Activated B cell treated with CpG ODN at 0.5 μM for 24 hours (primary cell): ENCODE measurements around the gene SPAG9. TPM values are rescaled to one million over a fixed set of nuclear protein-coding genes. Genes with fewer than 3 reads are reported as not detected.

Source experiments
- ATAC-seq: fragments of 200-7000 bp; cut with Tn5 transposase; one replicate; pipeline ENCODE4 v1.10.0; 2021; ENCODE audit warnings: low read depth, mild to moderate bottlenecking, moderate library complexity
- CTCF ChIA-PET: fragments of 350-600 bp; sonication (Branson Sonifier 250); formaldehyde crosslinking; loops from one replicate; lab custom pipeline; 2021; ENCODE audit warnings: antibody characterized with exemption; lab: Charles Lee
- POLR2A ChIA-PET: fragments of 350-600 bp; sonication (Branson Sonifier 250); formaldehyde crosslinking; loops from one replicate; lab custom pipeline; 2021; ENCODE audit warnings: antibody characterized with exemption; lab: Charles Lee
- DNase-seq: peaks from one replicate; pipeline ENCODE4 v3.0.0; 2022
- H3K27ac Mint-ChIP-seq: one replicate; pipeline ENCODE4 v1.8.0; 2020; ENCODE audit warnings: mixed read lengths
- H3K27me3 Mint-ChIP-seq: one replicate; pipeline ENCODE4 v1.8.0; 2021; ENCODE audit warnings: mixed read lengths
- H3K36me3 Mint-ChIP-seq: one replicate; pipeline ENCODE4 v1.8.0; 2021; ENCODE audit warnings: low read depth, mixed read lengths
- H3K4me1 Mint-ChIP-seq: one replicate; pipeline ENCODE4 v1.8.0; 2021; ENCODE audit warnings: mixed read lengths
- H3K4me3 Mint-ChIP-seq: one replicate; pipeline ENCODE4 v1.8.0; 2020; ENCODE audit warnings: mild to moderate bottlenecking, mixed read lengths
- H3K9me3 Mint-ChIP-seq: one replicate; pipeline ENCODE4 v1.8.0; 2020; ENCODE audit warnings: mixed read lengths
- intact Hi-C: fragments of 100-400 bp; cut with micrococcal nuclease; formaldehyde crosslinking; loops from one replicate; pipeline ENCODE4 v1.15.1; 2024
- total RNA-seq: library from RNA; stranded (reverse); gene quantifications from 2 replicates; pipeline ENCODE4 v1.2.3, GENCODE V29; 2022
- TF ChIP-seq, protein P1 (sequence below): fragments of 200-600 bp; IDR thresholded peaks from one replicate; pipeline ENCODE4 v1.8.0; 2022; ENCODE audit warnings: antibody characterized with exemption, mild to moderate bottlenecking

SPAG9 gene
- total RNA-seq, 1 donor from 2014 or later = 49.3 TPM

GRCh38 chr17:51060396-51060795, 60.3 kb downstream of the SPAG9 start:
- CTCF ChIA-PET = interaction anchor here (1.0 to 10.6 kb wide), 2 partner anchors 46 to 58 kb away, joined by 3 to 215 read pairs; no protein-coding TSS in a partner anchor
- TF ChIP-seq, protein P1, sequence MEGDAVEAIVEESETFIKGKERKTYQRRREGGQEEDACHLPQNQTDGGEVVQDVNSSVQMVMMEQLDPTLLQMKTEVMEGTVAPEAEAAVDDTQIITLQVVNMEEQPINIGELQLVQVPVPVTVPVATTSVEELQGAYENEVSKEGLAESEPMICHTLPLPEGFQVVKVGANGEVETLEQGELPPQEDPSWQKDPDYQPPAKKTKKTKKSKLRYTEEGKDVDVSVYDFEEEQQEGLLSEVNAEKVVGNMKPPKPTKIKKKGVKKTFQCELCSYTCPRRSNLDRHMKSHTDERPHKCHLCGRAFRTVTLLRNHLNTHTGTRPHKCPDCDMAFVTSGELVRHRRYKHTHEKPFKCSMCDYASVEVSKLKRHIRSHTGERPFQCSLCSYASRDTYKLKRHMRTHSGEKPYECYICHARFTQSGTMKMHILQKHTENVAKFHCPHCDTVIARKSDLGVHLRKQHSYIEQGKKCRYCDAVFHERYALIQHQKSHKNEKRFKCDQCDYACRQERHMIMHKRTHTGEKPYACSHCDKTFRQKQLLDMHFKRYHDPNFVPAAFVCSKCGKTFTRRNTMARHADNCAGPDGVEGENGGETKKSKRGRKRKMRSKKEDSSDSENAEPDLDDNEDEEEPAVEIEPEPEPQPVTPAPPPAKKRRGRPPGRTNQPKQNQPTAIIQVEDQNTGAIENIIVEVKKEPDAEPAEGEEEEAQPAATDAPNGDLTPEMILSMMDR = no peak

DNA sequence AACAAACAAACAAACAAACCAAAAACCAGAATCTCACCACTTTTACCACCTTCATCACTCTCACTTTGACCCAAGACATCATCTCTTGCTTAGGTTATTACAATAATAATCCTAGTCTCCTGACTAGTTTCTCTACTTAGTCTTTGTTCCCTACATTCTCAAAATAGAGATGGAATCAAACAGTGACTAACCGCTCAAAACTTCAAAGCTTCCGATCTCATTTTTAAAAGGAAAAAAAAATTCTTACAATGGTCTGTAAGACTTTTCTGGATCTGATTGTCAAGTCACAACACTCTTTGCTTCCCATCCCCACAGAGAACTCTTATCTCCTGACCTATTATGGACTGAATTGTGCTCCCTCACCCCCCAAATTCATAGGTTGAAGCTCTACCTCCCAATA, 60.9 kb downstream of the SPAG9 start:
- H3K4me3 Mint-ChIP-seq = no peak overlapping the region

More at GRCh38 chr17:51060396-51060795, 60.3 kb downstream of the SPAG9 start:
- POLR2A ChIA-PET = no interaction called here
- DNase-seq = no peak
- H3K4me3 Mint-ChIP-seq = no peak overlapping the region
- H3K36me3 Mint-ChIP-seq = peaks cover 4% of the 10 kb centered on the region
- H3K4me1 Mint-ChIP-seq = peaks cover 17% of the 10 kb centered on the region
- intact Hi-C loops = no loop called here
- H3K27ac Mint-ChIP-seq = no peak overlapping the region
- H3K27me3 Mint-ChIP-seq = no peaks in the 10 kb centered on the region
- H3K9me3 Mint-ChIP-seq = no peaks in the 10 kb centered on the region
- no peak for ATAC-seq

GRCh38 chr17:51057534-51057933, 63.1 kb downstream of the SPAG9 start:
- TF ChIP-seq, protein P1 = no peak
- POLR2A ChIA-PET = no interaction called here
- CTCF ChIA-PET = interaction anchor here (1.2 to 10.6 kb wide), 7 partner anchors 10 to 205 kb away, joined by 4 to 215 read pairs (median 12); partner anchors contain the start of gene NME1
- H3K4me1 Mint-ChIP-seq = peaks cover 17% of the 10 kb centered on the region
- no peaks in the 10 kb centered on the region for H3K27me3 Mint-ChIP-seq
- ATAC-seq (no peak), DNase-seq (no peak)
- H3K4me3 Mint-ChIP-seq = no peak overlapping the region
- no peak overlapping the region for H3K27ac Mint-ChIP-seq
- intact Hi-C loops = loop anchor here (5.0 to 10.0 kb wide), 2 partner anchors 205 to 513 kb away; partner anchors contain the start of genes MBTD1, SPATA20 and UTP18
- peaks cover 4% of the 10 kb centered on the region for H3K36me3 Mint-ChIP-seq
- no peaks in the 10 kb centered on the region for H3K9me3 Mint-ChIP-seq

More for the DNA sequence above, 60.9 kb downstream of the SPAG9 start:
- H3K9me3 Mint-ChIP-seq = no peaks in the 10 kb centered on the region
- no peak overlapping the region for H3K27ac Mint-ChIP-seq
- ATAC-seq (no peak), DNase-seq (no peak)
- H3K36me3 Mint-ChIP-seq = peaks cover 4% of the 10 kb centered on the region
- POLR2A ChIA-PET = no interaction called here
- intact Hi-C loops = loop anchor here (5.0 to 10.0 kb wide), 2 partner anchors 203 to 515 kb away; partner anchors contain the start of genes MBTD1, SPATA20 and UTP18
- TF ChIP-seq, protein P1 = no peak
- peaks cover 17% of the 10 kb centered on the region for H3K4me1 Mint-ChIP-seq
- H3K27me3 Mint-ChIP-seq = no peaks in the 10 kb centered on the region
- CTCF ChIA-PET = interaction anchor here (10.6 kb wide), 1 partner anchor 57 kb away, joined by 215 read pairs; no protein-coding TSS in a partner anchor

GRCh38 chr17:51056813-51057510, 63.7 kb downstream of the SPAG9 start:
- intact Hi-C loops = loop anchor here (1.0 to 10.0 kb wide), 6 partner anchors 56 to 512 kb away; partner anchors contain the start of genes MBTD1, NME1, SPATA20 and UTP18
- TF ChIP-seq, protein P1 = peak; percentile 63
- Mint-ChIP-seq H3K9me3 (no peaks in the 10 kb centered on the region), H3K4me3 (no peak overlapping the region), H3K4me1 (peaks cover 20% of the 10 kb centered on the region), H3K36me3 (peaks cover 2% of the 10 kb centered on the region), H3K27ac (no peak overlapping the region), H3K27me3 (no peaks in the 10 kb centered on the region)
- POLR2A ChIA-PET = interaction anchor here (0.6 to 1.7 kb wide), 4 partner anchors 58 to 191 kb away, joined by 3 to 4 read pairs (median 3); partner anchors contain the start of gene TOB1
- DNase-seq (no peak), ATAC-seq (peak; percentile 71)
- CTCF ChIA-PET = interaction anchor here (0.8 to 10.6 kb wide), 12 partner anchors 10 to 204 kb away, joined by 3 to 215 read pairs (median 4); partner anchors contain the start of genes NME1 and SPAG9

- Mint-ChIP-seq H3K4me3 (peak overlapping the region; percentile 32), H3K4me1 (peaks cover 40% of the 10 kb centered on the region), H3K36me3 (peaks cover 2% of the 10 kb centered on the region), H3K27me3 (no peaks in the 10 kb centered on the region), H3K9me3 (no peaks in the 10 kb centered on the region), H3K27ac (peak overlapping the region; percentile 66)
- no peak for DNase-seq
- ChIA-PET POLR2A (interaction anchor here (1.8 to 3.1 kb wide), 3 partner anchors 66 to 188 kb away, joined by 5 to 13 read pairs (median 7); partner anchors contain the start of genes NME1, SPAG9 and TOB1), CTCF (interaction anchor here (1.0 to 10.6 kb wide), 4 partner anchors 12 to 202 kb away, joined by 3 to 215 read pairs (median 16); partner anchors contain the start of gene NME1)
- no peak for ATAC-seq
- TF ChIP-seq, protein P1 = no peak
- intact Hi-C loops = loop anchor here (5.0 to 10.0 kb wide), 2 partner anchors 208 to 510 kb away; partner anchors contain the start of genes MBTD1, SPATA20 and UTP18
Measured at GRCh38 chr17:51054748-51055147, 65.9 kb downstream of the SPAG9 start.
